PC-3 (cell line): ENCODE measurements around the gene RFTN1. TPM values are rescaled to one million over a fixed set of nuclear protein-coding genes. Genes with fewer than 3 reads are reported as not detected.

ENCODE experiments used
- ATAC-seq: fragments of 200-7000 bp; cut with Tn5 transposase; 2 replicates; pipeline ENCODE4 v1.9.1; 2020; ENCODE audit warnings: mild to moderate bottlenecking, moderate library complexity
- BruUV-seq: library from RNA; stranded (reverse); fragments of 400-500 nt; replicated peaks from 2 replicates; lab custom pipeline; 2021; lab: Mats Ljungman, UMichigan
- CTCF ChIA-PET: fragments of 300-600 bp; sonication (Branson Sonifier 250); formaldehyde crosslinking; loops from one replicate; lab custom pipeline; 2022; ENCODE audit warnings: antibody characterized with exemption; lab: Charles Lee
- POLR2A ChIA-PET: fragments of 300-600 bp; sonication (Branson Sonifier 250); formaldehyde crosslinking; loops from one replicate; lab custom pipeline; 2022; ENCODE audit warnings: antibody characterized with exemption; ENCODE audit not compliant: unreplicated experiment; lab: Charles Lee
- DNase-seq: peaks from one replicate; pipeline ENCODE4 v3.0.0-alpha.2; 2015
- H2AFZ ChIP-seq: fragments of 300-600 bp; sonication (generic); 2 replicates; pipeline ENCODE4 v1.6.0; 2016; ENCODE audit warnings: antibody characterized with exemption, low read length
- H3F3A ChIP-seq: fragments of 300-600 bp; sonication (generic); one replicate; pipeline ENCODE4 v1.6.0; 2017; ENCODE audit warnings: antibody characterized with exemption, low read length, control low read depth, mild to moderate bottlenecking; ENCODE audit not compliant: unreplicated experiment
- H3K27ac ChIP-seq: fragments of 300-600 bp; sonication (generic); 2 replicates; pipeline ENCODE4 v1.5.1; 2016; ENCODE audit warnings: mild to moderate bottlenecking, low read length
- H3K27me3 ChIP-seq: fragments of 300-600 bp; sonication (generic); 2 replicates; pipeline ENCODE4 v1.6.1; 2016; ENCODE audit warnings: low read length, mixed read lengths
- H3K36me3 ChIP-seq: fragments of 300-600 bp; sonication (generic); 2 replicates; pipeline ENCODE4 v1.6.1; 2016; ENCODE audit warnings: low read depth, mixed run types, low read length, mixed read lengths
- H3K4me1 ChIP-seq: fragments of 300-600 bp; sonication (generic); 2 replicates; pipeline ENCODE4 v1.5.1; 2016; ENCODE audit warnings: low read length; ENCODE audit not compliant: insufficient read depth
- H3K4me2 ChIP-seq: fragments of 300-600 bp; sonication (generic); 2 replicates; pipeline ENCODE4 v1.6.0; 2016; ENCODE audit warnings: low read length
- H3K4me3 ChIP-seq: fragments of 300-600 bp; sonication (generic); 2 replicates; pipeline ENCODE4 v1.5.1; 2016; ENCODE audit warnings: mild to moderate bottlenecking, low read length, mixed read lengths
- H3K79me2 ChIP-seq: fragments of 300-600 bp; sonication (generic); 2 replicates; pipeline ENCODE4 v1.6.1; 2017; ENCODE audit warnings: low read length, mixed read lengths
- H3K9ac ChIP-seq: fragments of 300-600 bp; sonication (generic); 2 replicates; pipeline ENCODE4 v1.6.0; 2016; ENCODE audit warnings: mild to moderate bottlenecking, low read length
- H3K9me2 ChIP-seq: fragments of 300-600 bp; sonication (generic); replicated peaks from 2 replicates; pipeline ENCODE4 v1.6.1; 2016; ENCODE audit warnings: mixed run types, low read length, mixed read lengths
- H3K9me3 ChIP-seq: fragments of 300-600 bp; sonication (generic); 2 replicates; pipeline ENCODE4 v1.6.1; 2016; ENCODE audit warnings: low read length, mixed read lengths
- H4K20me1 ChIP-seq: fragments of 300-600 bp; sonication (generic); 2 replicates; pipeline ENCODE4 v1.6.1; 2016; ENCODE audit warnings: low read length, mixed read lengths
- CTCF ChIP-seq: fragments of 300-600 bp; sonication (generic); conservative IDR thresholded peaks from 2 replicates; pipeline ENCODE4 v1.5.1; 2017; ENCODE audit warnings: antibody characterized with exemption, low read depth, mild to moderate bottlenecking, low read length
- EZH2 ChIP-seq: fragments of 300-600 bp; sonication (generic); IDR thresholded peaks from one replicate; pipeline ENCODE4 v1.6.1; 2017; ENCODE audit warnings: antibody characterized with exemption, mild to moderate bottlenecking, low read length; ENCODE audit not compliant: unreplicated experiment
- EZH2phosphoT487 ChIP-seq: fragments of 300-600 bp; sonication (generic); IDR thresholded peaks from 2 replicates; pipeline ENCODE4 v1.6.1; 2018; ENCODE audit warnings: mild to moderate bottlenecking, antibody characterized with exemption, low read length, borderline replicate concordance
- intact Hi-C: fragments of 100-400 bp; cut with micrococcal nuclease; formaldehyde crosslinking; loops from 2 replicates; pipeline ENCODE4 v1.9.0; 2023
- total RNA-seq: library from RNA; depleted of rRNA; stranded (reverse); fragments of >200 nt; gene quantifications from 2 replicates; pipeline ENCODE4 v1.2.3, GENCODE V29; 2014

Gene RFTN1
- total RNA-seq, 1 experiment from 2014 or later = 9.7 TPM

GRCh38 chr3:16415911-16416476 is 97.5 kb downstream of the RFTN1 start:
- CTCF ChIA-PET = no interaction called here
- H3K4me2 ChIP-seq = no peak overlapping the region
- intact Hi-C loops = no loop called here

DNA sequence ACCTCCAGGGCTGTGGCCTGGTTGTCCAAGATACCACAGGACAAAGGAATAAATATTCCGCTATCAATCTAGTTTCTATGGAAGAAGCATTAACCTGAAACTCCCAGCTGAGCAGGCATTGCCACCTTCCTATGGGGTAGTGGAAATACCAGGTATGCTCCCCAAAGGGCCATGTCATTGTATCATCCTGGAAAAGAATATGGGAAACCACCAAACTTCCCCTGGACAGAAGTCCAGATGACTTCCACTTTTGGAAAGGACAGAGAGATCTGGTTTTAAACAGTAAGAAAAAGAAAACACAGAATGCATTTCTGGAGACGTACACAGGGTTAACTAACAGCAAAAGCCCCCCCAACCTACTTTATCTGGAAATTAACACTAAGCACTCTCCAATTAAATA is 100.2 kb downstream of the RFTN1 start:
- ATAC-seq (no peak), DNase-seq (no peak)
- CTCF ChIA-PET = no interaction called here
- Histone ChIP-seq H3F3A (no peaks in the 10 kb centered on the region), H3K27ac (no peak overlapping the region), H3K9me2 (no peaks in the 10 kb centered on the region), H4K20me1 (no peaks in the 10 kb centered on the region), H3K27me3 (no peaks in the 10 kb centered on the region), H3K9ac (no peak overlapping the region), H3K36me3 (no peaks in the 10 kb centered on the region), H2AFZ (no peak overlapping the region), H3K4me3 (no peak overlapping the region), H3K4me2 (no peak overlapping the region), H3K9me3 (no peaks in the 10 kb centered on the region), H3K4me1 (no peaks in the 10 kb centered on the region), H3K79me2 (no peaks in the 10 kb centered on the region)
- POLR2A ChIA-PET = no interaction called here
- TF ChIP-seq CTCF (no peak), EZH2phosphoT487 (no peak), EZH2 (no peak)
- intact Hi-C loops = no loop called here
- no TSS peak for BruUV-seq

More at GRCh38 chr3:16415911-16416476, 97.5 kb downstream of the RFTN1 start:
- Histone ChIP-seq H3K9me3 (no peaks in the 10 kb centered on the region), H3K27ac (no peak overlapping the region), H3K4me1 (peaks cover 5% of the 10 kb centered on the region; the same call in 1 of the 2 replicates), H4K20me1 (no peaks in the 10 kb centered on the region), H3F3A (no peaks in the 10 kb centered on the region), H3K79me2 (no peaks in the 10 kb centered on the region), H3K36me3 (no peaks in the 10 kb centered on the region), H3K9ac (no peak overlapping the region), H2AFZ (no peak overlapping the region), H3K4me3 (no peak overlapping the region), H3K9me2 (no peaks in the 10 kb centered on the region), H3K27me3 (no peaks in the 10 kb centered on the region)
- DNase-seq (no peak), ATAC-seq (no peak)
- TF ChIP-seq CTCF = no peak
- no peak for TF ChIP-seq EZH2
- TF ChIP-seq EZH2phosphoT487 = no peak
- POLR2A ChIA-PET = no interaction called here
- no TSS peak for BruUV-seq

GRCh38 chr3:16412192-16412800 is 101.2 kb downstream of the RFTN1 start:
- Histone ChIP-seq H3K27ac (no peak overlapping the region), H4K20me1 (no peaks in the 10 kb centered on the region), H3F3A (no peaks in the 10 kb centered on the region), H3K27me3 (no peaks in the 10 kb centered on the region), H3K9me2 (no peaks in the 10 kb centered on the region), H3K9me3 (no peaks in the 10 kb centered on the region), H3K4me3 (no peak overlapping the region), H3K36me3 (no peaks in the 10 kb centered on the region), H3K9ac (no peak overlapping the region), H2AFZ (no peak overlapping the region), H3K4me2 (no peak overlapping the region), H3K4me1 (no peaks in the 10 kb centered on the region), H3K79me2 (no peaks in the 10 kb centered on the region)
- ChIA-PET POLR2A (no interaction called here), CTCF (no interaction called here)
- intact Hi-C loops = no loop called here
- no peak for TF ChIP-seq EZH2
- TF ChIP-seq CTCF = no peak
- TF ChIP-seq EZH2phosphoT487 = no peak
- no TSS peak for BruUV-seq
- ATAC-seq (no peak), DNase-seq (no peak)
